Transverse colon (tissue), 4 donors: Measurements from ENCODE around the gene COL3A1. TPM values are rescaled to one million over a fixed set of nuclear protein-coding genes. Genes with fewer than 3 reads are reported as not detected.
A peak's percentile ranks its signal among the peaks of the same experiment; 100 is the strongest.

Experiments
- DNase-seq: peaks from one replicate; pipeline ENCODE4 v3.0.0-alpha.2; 2019
- H3K27ac ChIP-seq, 4 donors: fragments of 200-600 bp; sonication (generic); 2 replicates each; pipeline ENCODE4 v1.5.1; 2016 to 2018; ENCODE audit warnings: inconsistent platforms in 4 of 4
- H3K27me3 ChIP-seq: fragments of 200-600 bp; sonication (generic); 2 replicates; pipeline ENCODE4 v1.5.1; 2017; ENCODE audit warnings: inconsistent platforms
- H3K36me3 ChIP-seq, 4 donors: fragments of 200-600 bp; sonication (generic); 2 replicates each; pipeline ENCODE4 v1.5.1; 2017 to 2019; ENCODE audit warnings: inconsistent platforms in 4 of 4
- H3K4me1 ChIP-seq, 4 donors: fragments of 200-600 bp; sonication (generic); 2 replicates each; pipeline ENCODE4 v1.5.1; 2017 to 2020; ENCODE audit warnings: inconsistent platforms in 4 of 4
- H3K4me3 ChIP-seq, 4 donors: fragments of 200-600 bp; sonication (generic); 1 replicate in 1 of 4; 2 replicates in 3 of 4; pipeline versions ENCODE4 v1.5.1 to v1.6.1; 2017 to 2019; ENCODE audit warnings: inconsistent platforms in 4 of 4
- H3K9me3 ChIP-seq, 2 donors: fragments of 200-600 bp; sonication (generic); 2 replicates each; pipeline ENCODE4 v1.5.1; 2017 to 2019; ENCODE audit warnings: inconsistent platforms in 2 of 2
- CTCF ChIP-seq, 5 experiments: fragments of 200-600 bp in 3 of 5; fragments of 450-650 bp in 2 of 5; sonication (generic) in 3 of 5; IDR thresholded peaks; 1 replicate in 2 of 5; 2 replicates in 3 of 5; pipeline ENCODE4 v1.5.1; 2016 to 2017; ENCODE audit warnings: antibody characterized with exemption in 5 of 5, inconsistent platforms in 3 of 5, mild to moderate bottlenecking in 2 of 5, moderate library complexity in 1 of 5
- EP300 ChIP-seq: sonication (generic); formaldehyde crosslinking; IDR thresholded peaks from one replicate; pipeline ENCODE4 v1.6.1; 2017; ENCODE audit warnings: antibody characterized with exemption, low read depth
- POLR2A ChIP-seq: fragments of 450-650 bp; IDR thresholded peaks from one replicate; pipeline ENCODE4 v1.6.1; 2016; ENCODE audit warnings: antibody characterized with exemption, mild to moderate bottlenecking, moderate library complexity
- POLR2AphosphoS5 ChIP-seq, 3 donors: sonication (generic); formaldehyde crosslinking; IDR thresholded peaks; one replicate each; pipeline ENCODE4 v1.6.1; 2016; ENCODE audit warnings: antibody characterized with exemption in 3 of 3
- WGBS, 2 donors: methylation state at CpG; one replicate each; pipeline ENCODE4 v1.1.5; 2018; ENCODE audit warnings: low coverage in 1 of 2; 5-methylcytosine and 5-hydroxymethylcytosine counted together
- in situ Hi-C, 4 donors: fragments of 200-750 bp; cut with MboI; loops; one replicate each; pipeline versions ENCODE4 v1.15.0 to v1.15.1; 2017; ENCODE audit warnings: low sequenced_read_pairs in 3 of 4, low pct_ligation_motif_present in 1 of 4, low pct_unique_long_range_greater_than_20kb in 1 of 4
- intact Hi-C: fragments of 100-400 bp; cut with DNase I; formaldehyde crosslinking; loops from one replicate; pipeline ENCODE4 v1.15.1; 2023; ENCODE audit warnings: low total_unique reads
- total RNA-seq, 4 donors: library from RNA; depleted of rRNA; stranded (reverse); fragments of >200 nt; gene quantifications; one replicate each; pipeline ENCODE4 v1.1.0, GENCODE V29; 2016

COL3A1 gene
- total RNA-seq, 4 donors from 2014 or later, result 103 to 424 (median 114) TPM

DNA sequence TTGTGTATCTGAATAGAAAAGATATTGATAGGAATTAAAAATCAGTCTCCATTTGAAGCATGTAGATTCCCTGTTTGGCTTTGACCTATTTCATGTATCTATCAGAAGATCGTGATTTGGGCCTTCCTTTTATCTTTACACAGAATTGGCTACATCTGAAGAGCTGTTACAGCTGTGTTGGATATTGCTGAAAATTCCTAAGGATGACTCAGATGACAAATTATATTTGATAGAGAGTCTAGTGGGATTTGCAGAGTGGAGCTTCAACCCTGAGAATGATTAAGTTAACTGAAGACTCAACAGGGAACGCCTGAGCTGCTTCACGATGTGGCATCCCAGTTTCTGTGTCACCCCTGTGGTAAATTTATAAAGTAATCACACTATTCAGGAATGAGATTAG lies 4.9 kb upstream of the COL3A1 start:
- no peak overlapping the region for H3K4me3 ChIP-seq
- peaks cover 0 to 4% (median 1%) of the 10 kb centered on the region in 4 donors for H3K4me1 ChIP-seq
- DNase-seq, result no peak
- TF ChIP-seq POLR2AphosphoS5 (IDR thresholded peaks at IDR 0.05), result peak in 2 of 3 donors; percentile 19 to 37
- TF ChIP-seq POLR2A, result no peak
- H3K36me3 ChIP-seq, result no peaks in the 10 kb centered on the region
- H3K27ac ChIP-seq, result peak overlapping the region; percentile 56 to 88 (median 79)
- H3K9me3 ChIP-seq, result no peaks in the 10 kb centered on the region
- in situ Hi-C loops (no loop called here), intact Hi-C loops (loop anchor here (10.0 kb wide), 1 partner anchor 74 kb away; no protein-coding TSS in a partner anchor)
- WGBS, 2 donors, result 57 to 64% methylated on average over 1 to 3 of the region's 3 CpGs
- no peaks in the 10 kb centered on the region for H3K27me3 ChIP-seq

DNA sequence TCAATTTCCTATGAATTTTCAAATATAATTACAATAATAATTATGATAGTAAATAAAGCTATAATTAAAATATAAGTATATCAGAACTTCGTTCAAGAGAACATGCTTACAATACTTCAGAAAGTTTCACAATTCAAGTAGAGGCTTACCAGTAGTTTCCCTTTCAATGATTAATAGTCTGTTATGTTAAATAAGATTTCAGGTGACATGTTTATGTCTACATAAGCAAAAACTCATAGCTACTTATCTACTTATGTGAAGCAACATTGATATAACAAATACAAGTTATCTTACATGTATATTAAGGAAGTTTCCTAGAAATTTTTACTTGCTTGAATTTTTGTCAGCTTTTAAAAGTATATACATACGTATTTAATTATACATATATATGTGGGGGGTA lies 4.5 kb upstream of the COL3A1 start:
- DNase-seq, result no peak
- H3K4me1 ChIP-seq, result peaks cover 0 to 4% (median 1%) of the 10 kb centered on the region in 4 donors
- peak overlapping the region; percentile 56 to 88 (median 79) for H3K27ac ChIP-seq
- H3K4me3 ChIP-seq, result no peak overlapping the region
- WGBS, 2 donors, result 65 to 71% methylated on average over 2 of the region's 2 CpGs
- in situ Hi-C loops (loop anchor here in 1 of 4 donors (10.0 kb wide), 1 partner anchor 445 kb away; no protein-coding TSS in a partner anchor), intact Hi-C loops (loop anchor here (10.0 kb wide), 1 partner anchor 75 kb away; no protein-coding TSS in a partner anchor)
- H3K27me3 ChIP-seq, result no peaks in the 10 kb centered on the region
- no peaks in the 10 kb centered on the region for H3K36me3 ChIP-seq
- no peaks in the 10 kb centered on the region for H3K9me3 ChIP-seq
- TF ChIP-seq POLR2A (no peak), POLR2AphosphoS5 (IDR thresholded peaks at IDR 0.05) (no peak), CTCF (IDR thresholded peaks at IDR 0.05) (no peak), EP300 (no peak)

- no peak for DNase-seq
- Histone ChIP-seq H3K4me1 (peaks cover 0 to 4% (median 1%) of the 10 kb centered on the region in 4 donors), H3K27ac (peak overlapping the region; percentile 56 to 88 (median 79)), H3K4me3 (no peak overlapping the region), H3K27me3 (no peaks in the 10 kb centered on the region), H3K9me3 (no peaks in the 10 kb centered on the region), H3K36me3 (no peaks in the 10 kb centered on the region)
- in situ Hi-C loops, result loop anchor here in 1 of 4 donors (10.0 kb wide), 1 partner anchor 445 kb away; no protein-coding TSS in a partner anchor
- TF ChIP-seq EP300, result no peak
- TF ChIP-seq POLR2AphosphoS5 (IDR thresholded peaks at IDR 0.05), result no peak
- no peak for TF ChIP-seq CTCF (IDR thresholded peaks at IDR 0.05)
- no peak for TF ChIP-seq POLR2A
- 47 to 82% methylated on average over 1 of the region's 1 CpG for WGBS, 2 donors
- intact Hi-C loops, result no loop called here
These were observed 4.0 kb upstream of the COL3A1 start for GRCh38 chr2:188970211-188970610.

GRCh38 chr2:188971432-188971861 lies 2.7 kb upstream of the COL3A1 start:
- in situ Hi-C loops, result loop anchor here in 1 of 4 donors (10.0 kb wide), 1 partner anchor 447 kb away; no protein-coding TSS in a partner anchor
- DNase-seq, result no peak
- H3K36me3 ChIP-seq, result no peaks in the 10 kb centered on the region
- H3K9me3 ChIP-seq, result no peaks in the 10 kb centered on the region
- peak overlapping the region; percentile 73 to 88 (median 82) for H3K27ac ChIP-seq
- peaks cover 0 to 11% (median 1%) of the 10 kb centered on the region in 4 donors for H3K4me1 ChIP-seq
- no peaks in the 10 kb centered on the region for H3K27me3 ChIP-seq
- no peak overlapping the region for H3K4me3 ChIP-seq
- no peak for TF ChIP-seq POLR2A
- TF ChIP-seq POLR2AphosphoS5 (IDR thresholded peaks at IDR 0.05), result peak in 2 of 3 donors; percentile 57 to 69
- no peak for TF ChIP-seq CTCF (IDR thresholded peaks at IDR 0.05)
- TF ChIP-seq EP300, result no peak
- WGBS, 2 donors, result 57 to 67% methylated on average over 1 of the region's 1 CpG
- intact Hi-C loops, result no loop called here
